Measurements from ENCODE around the gene FYN.

FYN gene

GRCh38 chr6:111802720-111803330 lies 70.4 kb downstream of the FYN start:
- no peaks in the 10 kb centered on the region; the same call in 1 of the 2 replicates for H3K36me3 ChIP-seq (ENCODE audit: insufficient read depth, low read length)
- no peak overlapping the region for H3K9ac ChIP-seq (ENCODE audit: insufficient read length)
- no peak overlapping the region for H3K4me3 ChIP-seq
- H3K9me3 ChIP-seq (ENCODE audit: low read depth, low read length), result no peaks in the 10 kb centered on the region
- no peak overlapping the region for H3K27ac ChIP-seq
- no peak for TF ChIP-seq EZH2 (IDR thresholded peaks at IDR 0.05)
- no peak for DNase-seq (ENCODE audit: low read depth, low spot score)

DNA sequence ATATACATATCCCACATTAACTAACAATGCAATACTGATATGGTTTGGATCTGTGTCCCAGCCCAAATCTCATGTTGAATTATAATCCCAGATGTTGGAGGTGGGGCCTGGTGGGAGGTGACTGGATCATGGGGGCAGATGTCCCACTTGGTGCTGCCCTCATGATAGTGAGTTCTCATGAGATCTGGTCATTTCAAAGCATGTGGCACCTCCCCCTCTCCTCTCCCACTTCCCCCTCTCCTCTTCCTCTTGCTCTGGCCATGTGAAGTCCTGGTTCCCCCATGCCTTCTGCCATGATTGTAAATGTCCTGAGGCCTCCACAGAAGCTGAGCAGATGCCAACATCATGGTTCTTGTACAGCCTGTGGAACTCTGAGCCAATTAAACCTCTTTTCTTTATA lies 71.2 kb downstream of the FYN start:
- H3K9me3 ChIP-seq (ENCODE audit: low read depth, low read length), result no peaks in the 10 kb centered on the region
- H3K4me3 ChIP-seq, result no peak overlapping the region
- no peak overlapping the region for H3K9ac ChIP-seq (ENCODE audit: insufficient read length)
- no peaks in the 10 kb centered on the region; the same call in 1 of the 2 replicates for H3K36me3 ChIP-seq (ENCODE audit: insufficient read depth, low read length)
- no peak overlapping the region for H3K27ac ChIP-seq
- TF ChIP-seq EZH2 (IDR thresholded peaks at IDR 0.05) (no peak), FOXP2 (optimal IDR thresholded peaks at IDR 0.05; ENCODE audit: control extremely low read depth, extremely low read length, insufficient read depth) (no peak), POLR2AphosphoS5 (IDR thresholded peaks at IDR 0.05; ENCODE audit: borderline replicate concordance, low read depth, low read length) (no peak)
- DNase-seq (ENCODE audit: low read depth, low spot score), result no peak

- Histone ChIP-seq H3K4me3 (no peak overlapping the region), H3K9ac (ENCODE audit: insufficient read length) (no peak overlapping the region), H3K27ac (no peak overlapping the region), H3K36me3 (ENCODE audit: insufficient read depth, low read length) (no peaks in the 10 kb centered on the region; the same call in 1 of the 2 replicates), H3K9me3 (ENCODE audit: low read depth, low read length) (no peaks in the 10 kb centered on the region)
- TF ChIP-seq FOXP2 (optimal IDR thresholded peaks at IDR 0.05; ENCODE audit: control extremely low read depth, extremely low read length, insufficient read depth) (no peak), EZH2 (IDR thresholded peaks at IDR 0.05) (no peak), POLR2AphosphoS5 (IDR thresholded peaks at IDR 0.05; ENCODE audit: borderline replicate concordance, low read depth, low read length) (no peak)
- no peak for DNase-seq (ENCODE audit: low read depth, low spot score)
These were observed 72.4 kb downstream of the FYN start for GRCh38 chr6:111800821-111801220.

GRCh38 chr6:111800259-111800765 lies 72.9 kb downstream of the FYN start:
- 0 out of 2 replicates have a peak overlapping the region, but pooled peaks have one; percentile 3 for H3K4me3 ChIP-seq
- no peak overlapping the region for H3K9ac ChIP-seq (ENCODE audit: insufficient read length)
- H3K36me3 ChIP-seq (ENCODE audit: insufficient read depth, low read length), result no peaks in the 10 kb centered on the region; the same call in 1 of the 2 replicates
- DNase-seq (ENCODE audit: low read depth, low spot score), result no peak
- H3K27ac ChIP-seq, result 0 out of 2 replicates have a peak overlapping the region, but pooled peaks have one; percentile 20
- H3K9me3 ChIP-seq (ENCODE audit: low read depth, low read length), result no peaks in the 10 kb centered on the region
- TF ChIP-seq POLR2AphosphoS5 (IDR thresholded peaks at IDR 0.05; ENCODE audit: borderline replicate concordance, low read depth, low read length) (no peak), FOXP2 (optimal IDR thresholded peaks at IDR 0.05; ENCODE audit: control extremely low read depth, extremely low read length, insufficient read depth) (no peak), EZH2 (IDR thresholded peaks at IDR 0.05) (no peak)

GRCh38 chr6:111799576-111800258 lies 73.5 kb downstream of the FYN start:
- Histone ChIP-seq H3K27ac (0 out of 2 replicates have a peak overlapping the region, but pooled peaks have one; percentile 20), H3K36me3 (ENCODE audit: insufficient read depth, low read length) (no peaks in the 10 kb centered on the region; the same call in 1 of the 2 replicates), H3K4me3 (0 out of 2 replicates have a peak overlapping the region, but pooled peaks have one; percentile 3), H3K9ac (ENCODE audit: insufficient read length) (no peak overlapping the region), H3K9me3 (ENCODE audit: low read depth, low read length) (no peaks in the 10 kb centered on the region)
- DNase-seq (ENCODE audit: low read depth, low spot score), result no peak
- TF ChIP-seq POLR2AphosphoS5 (IDR thresholded peaks at IDR 0.05; ENCODE audit: borderline replicate concordance, low read depth, low read length), result no peak
- TF ChIP-seq FOXP2 (optimal IDR thresholded peaks at IDR 0.05; ENCODE audit: control extremely low read depth, extremely low read length, insufficient read depth), result no peak

- no peaks in the 10 kb centered on the region for H3K9me3 ChIP-seq (ENCODE audit: low read depth, low read length)
- no peak overlapping the region for H3K27ac ChIP-seq
- DNase-seq (ENCODE audit: low read depth, low spot score), result no peak
- no peak overlapping the region for H3K9ac ChIP-seq (ENCODE audit: insufficient read length)
- TF ChIP-seq EZH2 (IDR thresholded peaks at IDR 0.05) (no peak), POLR2AphosphoS5 (IDR thresholded peaks at IDR 0.05; ENCODE audit: borderline replicate concordance, low read depth, low read length) (no peak), FOXP2 (optimal IDR thresholded peaks at IDR 0.05; ENCODE audit: control extremely low read depth, extremely low read length, insufficient read depth) (no peak)
- H3K4me3 ChIP-seq, result no peak overlapping the region
- no peaks in the 10 kb centered on the region; the same call in 1 of the 2 replicates for H3K36me3 ChIP-seq (ENCODE audit: insufficient read depth, low read length)
These were observed 74.9 kb downstream of the FYN start for GRCh38 chr6:111798281-111798725.

DNA sequence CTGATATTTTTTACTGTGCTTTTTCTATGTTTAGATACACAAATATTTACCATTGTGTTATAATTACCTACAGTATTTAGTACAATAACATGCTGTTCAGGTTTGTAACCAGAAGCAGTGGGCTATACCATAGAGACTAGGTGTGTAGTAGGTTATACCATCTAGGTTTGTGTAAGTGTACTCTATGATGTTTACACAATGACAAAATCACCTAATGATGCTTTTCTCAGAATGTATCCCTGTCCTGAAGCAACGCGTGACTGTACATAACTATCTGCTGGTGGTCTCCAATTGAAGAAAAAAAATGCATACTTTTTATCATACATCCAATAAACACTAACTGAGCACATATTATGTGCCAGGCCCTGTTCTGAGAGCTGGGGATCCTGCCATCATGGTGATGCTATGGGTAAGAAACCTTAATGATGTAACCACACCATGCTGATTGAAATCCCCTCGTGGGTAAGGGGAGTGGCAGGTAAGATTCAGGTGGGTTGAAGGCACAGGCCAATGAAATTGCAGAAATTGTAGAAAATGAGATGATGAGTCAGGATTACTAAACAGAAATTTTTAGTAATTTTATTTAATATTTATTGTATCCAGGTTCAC lies 76.8 kb downstream of the FYN start:
- no peak overlapping the region for H3K9ac ChIP-seq (ENCODE audit: insufficient read length)
- H3K36me3 ChIP-seq (ENCODE audit: insufficient read depth, low read length), result no peaks in the 10 kb centered on the region
- TF ChIP-seq EZH2 (IDR thresholded peaks at IDR 0.05), result no peak
- no peak for TF ChIP-seq POLR2AphosphoS5 (IDR thresholded peaks at IDR 0.05; ENCODE audit: borderline replicate concordance, low read depth, low read length)
- TF ChIP-seq FOXP2 (optimal IDR thresholded peaks at IDR 0.05; ENCODE audit: control extremely low read depth, extremely low read length, insufficient read depth), result no peak
- H3K4me3 ChIP-seq, result no peak overlapping the region
- DNase-seq (ENCODE audit: low read depth, low spot score), result no peak
- H3K27ac ChIP-seq, result no peak overlapping the region
- no peaks in the 10 kb centered on the region for H3K9me3 ChIP-seq (ENCODE audit: low read depth, low read length)

- no peak for DNase-seq (ENCODE audit: low read depth, low spot score)
- no peaks in the 10 kb centered on the region for H3K9me3 ChIP-seq (ENCODE audit: low read depth, low read length)
- H3K36me3 ChIP-seq (ENCODE audit: insufficient read depth, low read length), result no peaks in the 10 kb centered on the region
- H3K4me3 ChIP-seq, result no peak overlapping the region
- TF ChIP-seq POLR2AphosphoS5 (IDR thresholded peaks at IDR 0.05; ENCODE audit: borderline replicate concordance, low read depth, low read length) (no peak), EZH2 (IDR thresholded peaks at IDR 0.05) (no peak), FOXP2 (optimal IDR thresholded peaks at IDR 0.05; ENCODE audit: control extremely low read depth, extremely low read length, insufficient read depth) (no peak)
- H3K9ac ChIP-seq (ENCODE audit: insufficient read length), result no peak overlapping the region
- H3K27ac ChIP-seq, result no peak overlapping the region
These were observed 77.7 kb downstream of the FYN start for GRCh38 chr6:111795558-111795957.
